ENCODE data around the gene NDUFB10.

DNA sequence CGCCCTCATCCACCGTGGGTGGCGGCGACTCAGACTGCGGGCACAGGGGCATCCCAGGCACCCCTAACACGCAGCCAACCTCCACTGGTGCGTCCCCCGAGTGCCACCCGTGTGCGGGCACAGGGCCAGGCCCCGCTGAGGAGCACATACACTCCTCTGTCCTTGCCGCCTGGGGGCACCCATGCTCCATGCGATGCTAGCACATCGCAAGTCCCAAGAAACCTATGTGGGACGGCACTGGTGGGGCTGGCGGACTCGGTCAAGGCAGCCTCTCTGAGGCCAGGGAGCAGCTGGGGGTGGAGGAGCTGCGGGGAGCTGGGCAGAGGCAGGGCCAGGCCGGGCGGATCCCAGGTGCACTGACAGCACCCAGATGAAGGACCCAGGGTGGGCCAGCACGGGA lies 46.3 kb downstream of the NDUFB10 start:
- TF ChIP-seq, protein P1, sequence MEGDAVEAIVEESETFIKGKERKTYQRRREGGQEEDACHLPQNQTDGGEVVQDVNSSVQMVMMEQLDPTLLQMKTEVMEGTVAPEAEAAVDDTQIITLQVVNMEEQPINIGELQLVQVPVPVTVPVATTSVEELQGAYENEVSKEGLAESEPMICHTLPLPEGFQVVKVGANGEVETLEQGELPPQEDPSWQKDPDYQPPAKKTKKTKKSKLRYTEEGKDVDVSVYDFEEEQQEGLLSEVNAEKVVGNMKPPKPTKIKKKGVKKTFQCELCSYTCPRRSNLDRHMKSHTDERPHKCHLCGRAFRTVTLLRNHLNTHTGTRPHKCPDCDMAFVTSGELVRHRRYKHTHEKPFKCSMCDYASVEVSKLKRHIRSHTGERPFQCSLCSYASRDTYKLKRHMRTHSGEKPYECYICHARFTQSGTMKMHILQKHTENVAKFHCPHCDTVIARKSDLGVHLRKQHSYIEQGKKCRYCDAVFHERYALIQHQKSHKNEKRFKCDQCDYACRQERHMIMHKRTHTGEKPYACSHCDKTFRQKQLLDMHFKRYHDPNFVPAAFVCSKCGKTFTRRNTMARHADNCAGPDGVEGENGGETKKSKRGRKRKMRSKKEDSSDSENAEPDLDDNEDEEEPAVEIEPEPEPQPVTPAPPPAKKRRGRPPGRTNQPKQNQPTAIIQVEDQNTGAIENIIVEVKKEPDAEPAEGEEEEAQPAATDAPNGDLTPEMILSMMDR (IDR thresholded peaks at IDR 0.05), result no peak
- TF ChIP-seq POLR2A (IDR thresholded peaks at IDR 0.05), result no peak
- no peak for TF ChIP-seq POLR2AphosphoS5 (IDR thresholded peaks at IDR 0.05)
